Neuronal stem cell (in vitro differentiated cells): ENCODE measurements around the gene SYNPO.

ENCODE experiments used
- DNase-seq: peaks from one replicate; pipeline ENCODE4 v3.0.0-alpha.2; 2013; ENCODE audit warnings: low spot score
- H2AFZ ChIP-seq: one replicate; pipeline ENCODE4 v1.6.1; 2013; ENCODE audit warnings: mild to moderate bottlenecking, low read length, inconsistent platforms
- H2AK5ac ChIP-seq: 2 replicates; pipeline ENCODE4 v1.6.1; 2013; ENCODE audit warnings: low read depth, mild to moderate bottlenecking, inconsistent platforms, low read length, moderate library complexity, mixed read lengths
- H2BK120ac ChIP-seq: 2 replicates; pipeline ENCODE4 v1.6.1; 2013; ENCODE audit warnings: low read depth, mild to moderate bottlenecking, inconsistent platforms, low read length, moderate library complexity, mixed read lengths
- H2BK12ac ChIP-seq: one replicate; pipeline ENCODE4 v1.6.1; 2013; ENCODE audit warnings: low read length, inconsistent platforms
- H2BK15ac ChIP-seq: 2 replicates; pipeline ENCODE4 v1.6.1; 2013; ENCODE audit warnings: mild to moderate bottlenecking, low read length, inconsistent platforms, mixed read lengths
- H2BK5ac ChIP-seq: one replicate; pipeline ENCODE4 v1.6.1; 2013; ENCODE audit warnings: inconsistent platforms, mild to moderate bottlenecking, low read length, moderate library complexity
- H3K14ac ChIP-seq: one replicate; pipeline ENCODE4 v1.6.1; 2013; ENCODE audit warnings: low read length, inconsistent platforms
- H3K18ac ChIP-seq: 2 replicates; pipeline ENCODE4 v1.6.1; 2013; ENCODE audit warnings: low read length, inconsistent platforms
- H3K23ac ChIP-seq: 2 replicates; pipeline ENCODE4 v1.6.1; 2013; ENCODE audit warnings: low read depth, mild to moderate bottlenecking, mixed read lengths, low read length, inconsistent platforms; ENCODE audit not compliant: poor library complexity
- H3K27ac ChIP-seq: replicated peaks from 3 replicates; pipeline ENCODE4 v1.5.1; 2013; ENCODE audit warnings: low read length, inconsistent platforms
- H3K27me3 ChIP-seq, 3 experiments: 2 replicates each; pipeline ENCODE4 v1.6.1; 2013; ENCODE audit warnings: low read length in 3 of 3, mild to moderate bottlenecking in 2 of 3, inconsistent platforms in 1 of 3, low read depth in 1 of 3, mixed read lengths in 1 of 3, moderate library complexity in 1 of 3; ENCODE audit not compliant: control insufficient read depth in 3 of 3, insufficient read depth in 3 of 3
- H3K36me3 ChIP-seq, 2 donors: replicated peaks in 1 of 2; 2 replicates each; pipeline ENCODE4 v1.6.1; 2013; ENCODE audit warnings: low read length in 2 of 2; ENCODE audit not compliant: control insufficient read depth in 2 of 2, insufficient read depth in 2 of 2
- H3K4ac ChIP-seq: 2 replicates; pipeline ENCODE4 v1.6.1; 2013; ENCODE audit warnings: inconsistent platforms, mild to moderate bottlenecking, low read length, moderate library complexity
- H3K4me1 ChIP-seq, 2 donors: 1 replicate in 1 of 2; 2 replicates in 1 of 2; pipeline ENCODE4 v1.6.1; 2013; ENCODE audit warnings: low read length in 2 of 2, low read depth in 1 of 2; ENCODE audit not compliant: control insufficient read depth in 2 of 2, insufficient read depth in 1 of 2
- H3K4me2 ChIP-seq: one replicate; pipeline ENCODE4 v1.6.1; 2013; ENCODE audit warnings: mild to moderate bottlenecking, low read length, inconsistent platforms; ENCODE audit not compliant: insufficient read depth, poor library complexity, severe bottlenecking
- H3K4me3 ChIP-seq, 2 donors: 2 replicates each; pipeline ENCODE4 v1.5.1; 2013; ENCODE audit warnings: low read length in 2 of 2, mild to moderate bottlenecking in 2 of 2, inconsistent platforms in 1 of 2, moderate library complexity in 1 of 2
- H3K79me1 ChIP-seq: one replicate; pipeline ENCODE4 v1.6.1; 2013; ENCODE audit warnings: low read depth, mild to moderate bottlenecking, inconsistent platforms, low read length, moderate library complexity
- H3K9ac ChIP-seq: one replicate; pipeline ENCODE4 v1.6.1; 2013; ENCODE audit warnings: mild to moderate bottlenecking, low read depth, low read length, inconsistent platforms; ENCODE audit not compliant: poor library complexity
- H3K9me3 ChIP-seq, 2 donors: replicated peaks in 1 of 2; 2 replicates each; pipeline versions ENCODE3 to v1.6.1; 2013; ENCODE audit warnings: low read length in 2 of 2, mild to moderate bottlenecking in 2 of 2, inconsistent platforms in 1 of 2, low read depth in 1 of 2, mixed read lengths in 1 of 2, moderate library complexity in 1 of 2; ENCODE audit not compliant: control insufficient read depth in 2 of 2, insufficient read depth in 1 of 2
- H4K8ac ChIP-seq: one replicate; pipeline ENCODE4 v1.6.1; 2013; ENCODE audit warnings: low read depth, mild to moderate bottlenecking, inconsistent platforms, low read length, moderate library complexity
- H4K91ac ChIP-seq: one replicate; pipeline ENCODE4 v1.6.1; 2013; ENCODE audit warnings: low read length, low read depth, mild to moderate bottlenecking, inconsistent platforms; ENCODE audit not compliant: poor library complexity
- WGBS, 2 donors: extraction: QIAGEN DNeasy Blood & Tissue Kit; methylation state at CpG; one replicate each; pipeline ENCODE4 v1.1.7; 2013; ENCODE audit warnings: missing lambda C conversion rate in 2 of 2, mixed read lengths in 1 of 2; ENCODE audit not compliant: insufficient read length in 2 of 2, insufficient replicate concordance in 1 of 2; ENCODE audit errors: extremely low coverage in 2 of 2; 5-methylcytosine and 5-hydroxymethylcytosine counted together

SYNPO gene

DNA sequence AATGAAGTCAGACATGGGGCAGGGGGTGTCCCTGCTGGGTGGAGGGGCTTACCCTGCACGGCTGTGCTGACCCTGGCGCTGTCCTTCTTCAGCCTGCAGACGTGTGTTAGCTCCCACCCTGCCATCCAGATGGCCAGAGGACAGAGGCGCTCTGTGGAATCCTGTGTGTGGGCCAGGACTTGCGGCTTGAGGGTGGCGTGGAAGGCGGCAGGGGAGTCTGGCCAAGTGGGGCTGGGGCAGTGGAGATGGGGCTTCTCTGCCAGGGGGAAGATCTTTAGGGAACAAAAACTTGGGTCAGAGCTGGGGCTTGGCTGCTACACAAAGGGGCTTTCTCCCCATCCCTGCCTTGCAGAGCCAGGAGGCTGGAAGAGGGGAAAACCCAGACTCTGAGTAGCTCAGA, 46.5 kb upstream of the SYNPO start:
- Histone ChIP-seq H2BK5ac (no peak overlapping the region), H3K4ac (no peak overlapping the region), H3K4me3 (no peak overlapping the region), H3K27me3 (no peaks in the 10 kb centered on the region), H2AFZ (no peak overlapping the region), H2BK12ac (no peak overlapping the region), H3K27ac (no peak overlapping the region), H3K4me1 (peaks cover 16 to 32% of the 10 kb centered on the region in 2 donors), H2BK15ac (no peak overlapping the region), H4K8ac (no peak overlapping the region), H2BK120ac (no peak overlapping the region), H3K36me3 (no peaks in the 10 kb centered on the region), H4K91ac (no peak overlapping the region), H3K9ac (no peak overlapping the region), H3K18ac (peak overlapping the region; percentile 63), H3K4me2 (no peak overlapping the region), H3K14ac (no peak overlapping the region), H3K79me1 (no peaks in the 10 kb centered on the region), H3K23ac (no peak overlapping the region), H2AK5ac (no peak overlapping the region), H3K9me3 (no peaks in the 10 kb centered on the region)
- DNase-seq, result no peak
- WGBS, 2 donors, result no CpG with 5 or more reads among the region's 7 CpGs

DNA sequence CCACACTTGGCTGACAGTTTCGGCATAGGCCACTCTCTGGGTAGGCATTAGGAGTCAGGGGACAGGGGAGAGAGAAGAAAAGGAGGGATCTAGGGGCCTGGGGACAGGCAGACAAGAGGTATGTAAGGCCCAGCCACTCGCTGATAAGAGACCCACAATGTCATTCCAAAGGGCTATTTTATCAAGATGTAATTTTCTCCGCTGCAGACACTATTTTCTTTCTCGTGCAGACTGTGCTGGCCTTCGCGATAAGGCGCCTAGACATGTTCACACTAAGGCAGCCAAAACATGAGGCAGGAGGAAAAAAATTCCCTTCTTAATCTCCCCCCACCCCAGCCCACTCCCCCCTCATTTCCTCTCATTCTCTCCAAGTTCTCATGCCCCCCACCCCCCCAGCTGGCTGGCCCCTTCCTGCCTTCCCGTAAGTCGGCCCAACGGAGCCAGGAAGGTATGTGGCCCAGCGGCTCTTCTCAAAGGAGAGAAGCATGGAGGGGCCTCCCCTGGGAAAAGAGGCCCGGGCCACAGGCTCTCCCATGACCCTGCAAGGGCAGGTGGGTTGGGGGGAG, 44.9 kb upstream of the SYNPO start:
- DNase-seq, result no peak
- H3K4me1 ChIP-seq, result peaks cover 11 to 21% of the 10 kb centered on the region in 2 donors

DNA sequence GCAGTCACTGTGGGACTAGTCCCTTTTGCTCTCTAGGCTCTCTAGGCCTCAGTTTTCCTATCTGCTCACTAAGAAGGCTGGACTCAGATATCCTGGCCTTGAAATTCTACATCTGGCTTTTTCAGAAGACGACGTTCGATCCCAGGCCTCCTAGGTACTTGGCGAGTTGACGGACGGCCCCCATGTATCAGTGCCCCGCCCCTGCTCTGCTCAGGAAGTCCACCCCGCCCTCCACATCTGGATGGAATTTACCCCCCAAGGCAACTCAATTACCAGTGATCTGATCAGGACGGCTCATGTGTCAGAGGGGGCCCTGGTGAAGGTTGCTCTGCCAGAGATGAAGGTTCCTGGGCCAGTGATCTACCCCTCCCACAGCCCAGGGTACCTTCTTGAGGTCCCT, 44.1 kb upstream of the SYNPO start:
- Histone ChIP-seq H3K9ac (no peak overlapping the region), H2BK5ac (no peak overlapping the region), H2BK15ac (no peak overlapping the region), H3K4me3 (no peak overlapping the region), H3K36me3 (no peaks in the 10 kb centered on the region), H2AFZ (peak overlapping the region; percentile 79), H3K4me1 (peaks cover 3 to 15% of the 10 kb centered on the region in 2 donors), H3K79me1 (no peaks in the 10 kb centered on the region), H3K4ac (no peak overlapping the region), H3K9me3 (no peaks in the 10 kb centered on the region), H4K8ac (no peak overlapping the region), H2AK5ac (peak overlapping the region; percentile 24), H3K27me3 (no peaks in the 10 kb centered on the region), H3K4me2 (no peak overlapping the region), H3K27ac (no peak overlapping the region), H3K18ac (no peak overlapping the region), H2BK120ac (no peak overlapping the region), H2BK12ac (no peak overlapping the region), H3K14ac (no peak overlapping the region), H4K91ac (no peak overlapping the region), H3K23ac (no peak overlapping the region)
- no peak for DNase-seq
- WGBS, 2 donors, result no CpG with 5 or more reads among the region's 9 CpGs

More for the DNA sequence above, 44.9 kb upstream of the SYNPO start:
- Histone ChIP-seq H3K4me3 (no peak overlapping the region), H3K9ac (no peak overlapping the region), H2AK5ac (no peak overlapping the region), H2BK120ac (no peak overlapping the region), H3K14ac (no peak overlapping the region), H3K9me3 (no peaks in the 10 kb centered on the region), H3K4me2 (no peak overlapping the region), H3K23ac (no peak overlapping the region), H4K91ac (no peak overlapping the region), H3K27ac (no peak overlapping the region), H3K18ac (no peak overlapping the region), H3K36me3 (no peaks in the 10 kb centered on the region), H2BK15ac (no peak overlapping the region), H2AFZ (peak overlapping the region; percentile 79), H2BK12ac (no peak overlapping the region), H3K4ac (no peak overlapping the region), H4K8ac (no peak overlapping the region), H2BK5ac (no peak overlapping the region), H3K79me1 (no peaks in the 10 kb centered on the region), H3K27me3 (no peaks in the 10 kb centered on the region)
- no CpG with 5 or more reads among the region's 12 CpGs for WGBS, 2 donors

DNA sequence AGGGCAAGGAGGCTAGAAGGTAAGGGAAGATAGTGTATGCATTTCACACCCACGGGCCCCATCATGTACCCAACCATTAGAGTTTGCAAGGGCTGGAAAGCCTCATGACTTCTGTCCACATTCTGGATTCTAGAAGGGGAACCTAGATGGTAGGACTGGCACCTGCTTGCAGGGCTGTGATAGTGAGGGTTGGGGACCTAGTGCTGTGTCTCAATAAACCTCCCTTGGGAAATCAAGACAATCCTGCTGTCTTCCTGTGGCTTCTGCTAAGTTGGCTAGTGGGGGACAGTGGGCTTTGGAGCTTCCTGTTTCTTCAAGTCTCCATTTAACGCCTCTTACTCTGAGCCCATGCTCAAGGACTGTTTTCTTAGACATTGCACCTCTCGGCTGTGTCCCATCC, 43.6 kb upstream of the SYNPO start:
- DNase-seq, result no peak
- Histone ChIP-seq H3K23ac (no peak overlapping the region), H3K79me1 (no peaks in the 10 kb centered on the region), H2BK5ac (no peak overlapping the region), H3K4me1 (peaks cover 3 to 14% of the 10 kb centered on the region in 2 donors), H3K27ac (no peak overlapping the region), H3K27me3 (no peaks in the 10 kb centered on the region), H3K4ac (no peak overlapping the region), H2AFZ (no peak overlapping the region), H3K18ac (no peak overlapping the region), H2BK15ac (no peak overlapping the region), H3K36me3 (no peaks in the 10 kb centered on the region), H3K4me3 (no peak overlapping the region), H4K91ac (no peak overlapping the region), H2AK5ac (peak overlapping the region; percentile 24), H2BK120ac (no peak overlapping the region), H3K9ac (no peak overlapping the region), H3K9me3 (no peaks in the 10 kb centered on the region), H3K4me2 (no peak overlapping the region), H2BK12ac (no peak overlapping the region), H3K14ac (no peak overlapping the region), H4K8ac (no peak overlapping the region)
- no CpG with 5 or more reads among the region's 3 CpGs for WGBS, 2 donors
